GM21367 (cell line): Measurements from ENCODE around the gene S1PR3.
"Not testable (repeated sequence)": the region's sequence is repeated elsewhere in the genome, so short reads cannot be mapped to it uniquely, and the experiment has no call there.

Experiments used
- ATAC-seq: cut with Tn5 transposase; IDR thresholded peaks from one replicate; pipeline ENCODE4 v1.9.1; 2021; ENCODE audit not compliant: unreplicated experiment

S1PR3 gene

DNA sequence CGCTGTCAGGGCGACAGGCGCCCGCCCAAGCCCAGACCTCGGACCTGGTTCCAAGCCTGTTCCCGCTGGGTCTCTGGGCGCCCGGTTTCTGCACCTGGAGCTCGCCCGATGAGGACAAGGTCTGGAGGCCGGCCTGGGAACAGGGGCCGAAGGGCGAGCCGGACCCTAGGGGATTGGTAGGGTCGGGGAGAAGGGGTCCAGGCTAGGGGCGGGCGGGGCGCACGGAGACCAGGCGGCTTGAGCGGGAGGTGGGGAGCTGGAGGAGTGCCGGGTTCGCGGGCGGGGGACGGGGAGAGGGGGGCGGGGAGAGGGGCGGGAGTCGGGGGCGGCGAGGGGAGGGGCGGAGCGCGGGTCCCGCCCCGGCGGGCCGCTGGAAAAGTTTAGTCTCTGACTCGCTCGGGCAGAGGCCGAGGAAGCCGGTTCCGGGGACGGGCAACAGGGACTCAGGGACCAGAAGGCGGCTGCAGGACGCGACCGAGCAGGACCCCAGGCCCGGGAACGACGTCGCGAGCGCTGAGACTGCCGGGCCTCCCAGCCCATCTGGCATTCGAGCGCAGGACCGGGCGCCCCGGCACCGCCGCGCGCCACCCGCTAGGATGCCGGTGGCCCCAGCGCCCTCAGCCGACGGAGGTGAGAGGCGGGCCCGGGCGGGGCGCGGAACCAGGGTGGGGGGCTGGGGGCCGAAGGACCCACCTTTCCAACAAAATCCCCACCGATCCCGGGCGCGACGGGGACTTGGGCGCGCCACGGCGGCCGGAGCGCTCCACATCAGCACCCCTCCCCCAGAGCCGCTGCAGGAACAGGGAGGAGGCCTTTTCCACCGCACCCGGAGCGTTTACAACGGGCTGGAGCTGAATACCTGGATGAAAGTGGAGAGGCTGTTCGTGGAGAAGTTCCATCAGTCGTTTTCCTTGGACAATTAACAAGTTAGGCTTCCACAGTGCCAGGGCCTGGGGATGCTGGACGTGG lies at the start of gene S1PR3:
Gene S1PR3 (plus strand): TSS at position 403 of the 969 bp plus-strand sequence. CDS start 9,733 bp downstream, outside the sequence.
- no peak for ATAC-seq

DNA sequence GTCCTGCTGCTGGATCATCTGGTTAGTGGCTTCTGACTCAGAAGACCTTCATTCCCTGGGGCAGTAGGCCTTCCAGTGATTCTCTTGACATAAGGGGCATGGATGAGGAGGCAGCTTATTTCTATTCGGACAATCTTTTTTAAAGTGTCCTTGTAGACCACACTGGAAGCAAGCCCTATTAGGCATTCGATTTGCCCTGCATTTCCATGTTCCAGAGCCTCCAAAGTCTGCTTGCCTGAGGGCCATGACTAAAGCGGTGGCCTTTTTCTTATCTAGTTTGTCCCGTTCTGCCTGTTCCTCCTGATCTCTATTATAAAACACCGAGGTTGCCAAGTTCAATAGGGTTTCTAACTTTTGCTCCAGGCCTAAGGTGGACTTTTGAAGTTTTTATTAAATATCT lies 49.7 kb upstream of the S1PR3 start:
- not testable (repeated sequence) for ATAC-seq

DNA sequence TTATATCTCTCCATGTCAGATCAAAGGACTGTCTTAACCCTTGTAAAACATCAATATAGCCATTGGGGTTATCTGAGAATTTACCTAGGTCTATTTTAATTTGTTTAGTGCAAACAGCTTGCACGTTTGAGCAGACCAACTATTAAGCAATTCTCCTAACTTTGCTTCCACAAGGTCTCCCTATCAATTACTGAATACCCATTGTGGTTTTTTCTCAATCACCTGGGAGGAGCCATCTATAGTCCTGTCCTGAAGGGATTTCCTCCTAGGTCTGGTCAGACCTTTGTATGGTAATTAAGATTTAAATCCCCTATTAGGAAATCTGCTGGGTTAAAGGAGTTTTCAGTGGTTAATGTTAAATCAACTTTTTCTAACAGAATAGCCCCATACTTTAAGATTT lies 48.9 kb upstream of the S1PR3 start:
- no peak for ATAC-seq

DNA sequence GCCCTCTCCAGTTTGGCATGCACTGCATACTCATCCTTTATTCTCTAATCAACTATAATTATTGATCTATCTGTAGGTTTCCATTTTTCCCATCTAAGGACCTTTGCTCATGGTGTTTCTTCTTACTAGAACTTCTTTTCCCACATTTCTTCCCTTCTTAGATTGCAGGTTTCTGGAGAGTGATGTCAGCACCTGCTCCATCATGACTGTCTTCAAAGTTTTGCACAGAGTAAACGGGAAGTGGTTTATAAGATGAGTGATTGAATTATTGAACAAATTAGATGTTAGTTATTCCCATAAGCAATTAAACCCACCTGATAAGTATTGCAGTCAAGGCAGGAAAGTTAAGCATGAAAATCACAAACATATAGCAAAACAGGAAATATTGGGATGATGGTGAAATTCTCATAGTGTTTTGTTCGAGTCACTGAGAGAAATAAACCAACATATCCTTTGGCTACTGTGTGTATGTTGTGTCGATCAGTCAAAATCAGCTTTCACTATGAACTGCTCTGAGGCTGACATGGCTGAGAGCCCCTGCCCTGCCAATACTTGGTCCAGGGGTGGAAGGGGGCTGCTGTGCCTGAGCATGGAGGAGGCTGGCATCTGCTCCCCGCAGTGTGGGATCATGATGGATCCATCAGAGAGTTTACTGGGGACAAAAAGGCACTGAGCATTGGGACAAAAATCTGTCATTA lies 45.5 kb upstream of the S1PR3 start:
- ATAC-seq: no peak

DNA sequence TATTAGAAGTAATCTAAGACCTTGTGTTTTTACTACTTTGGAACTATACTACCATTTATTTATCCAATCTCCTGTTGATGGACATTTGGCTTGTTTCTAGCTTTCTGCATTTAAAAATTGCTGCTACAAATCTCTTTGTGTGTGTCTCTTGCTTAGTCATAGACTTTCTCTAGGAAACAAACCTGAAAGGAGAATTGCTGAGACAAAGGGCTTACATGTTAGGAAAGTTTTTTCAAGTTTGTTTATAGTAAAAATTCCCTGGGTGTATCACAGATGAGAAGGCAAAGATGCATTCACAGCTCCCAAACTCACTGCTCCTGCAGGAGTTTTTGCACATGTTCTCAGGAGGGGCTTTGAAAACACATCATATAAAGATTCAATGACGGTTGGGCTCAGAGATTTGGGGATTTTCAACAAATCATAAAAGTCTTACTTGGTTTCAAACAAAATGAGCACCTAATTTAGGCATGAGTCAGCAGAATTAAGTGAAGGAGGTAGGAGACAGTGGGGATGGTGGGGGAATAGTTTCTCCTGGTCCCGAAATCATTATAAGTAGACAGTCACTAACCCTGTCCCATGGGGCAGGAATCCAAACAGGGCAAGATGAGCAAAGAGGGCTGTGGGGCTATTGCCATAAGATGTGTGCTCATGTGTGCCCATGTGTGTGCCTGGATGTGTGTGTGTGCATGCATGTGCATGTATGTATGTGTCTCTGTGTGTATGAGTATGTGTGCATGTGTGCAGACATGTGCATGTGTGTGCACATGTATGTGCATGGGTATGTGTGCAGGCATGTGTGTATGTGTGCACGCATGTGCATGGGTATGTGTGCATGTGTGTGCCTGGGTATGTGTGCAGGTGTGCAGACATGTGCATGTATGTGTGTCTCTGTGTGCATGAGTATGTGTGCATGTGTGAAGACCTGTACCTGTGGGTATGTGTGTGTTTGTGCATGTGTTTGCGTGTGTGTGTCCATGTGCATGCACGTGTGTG lies 43.4 kb upstream of the S1PR3 start:
- ATAC-seq: no peak

DNA sequence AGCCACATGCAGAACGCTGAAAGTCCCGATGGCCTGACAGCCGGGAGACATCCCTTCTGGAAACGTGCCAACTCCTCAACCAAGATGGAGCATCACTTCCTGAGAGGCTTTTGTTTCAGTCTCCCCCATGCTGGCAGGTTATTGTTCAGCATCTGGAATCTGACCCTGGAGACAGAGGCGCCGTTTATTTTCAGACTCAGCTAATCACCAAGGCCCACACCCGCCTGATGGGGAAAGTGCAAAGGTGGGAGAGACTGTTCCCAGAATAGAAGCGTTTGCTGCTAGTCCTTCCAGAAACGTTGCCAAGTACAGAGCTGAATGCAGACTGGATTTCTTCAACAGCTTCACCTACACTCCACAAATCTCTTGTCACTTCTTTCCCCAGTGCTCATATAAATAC lies 41.8 kb upstream of the S1PR3 start:
- ATAC-seq: no peak

DNA sequence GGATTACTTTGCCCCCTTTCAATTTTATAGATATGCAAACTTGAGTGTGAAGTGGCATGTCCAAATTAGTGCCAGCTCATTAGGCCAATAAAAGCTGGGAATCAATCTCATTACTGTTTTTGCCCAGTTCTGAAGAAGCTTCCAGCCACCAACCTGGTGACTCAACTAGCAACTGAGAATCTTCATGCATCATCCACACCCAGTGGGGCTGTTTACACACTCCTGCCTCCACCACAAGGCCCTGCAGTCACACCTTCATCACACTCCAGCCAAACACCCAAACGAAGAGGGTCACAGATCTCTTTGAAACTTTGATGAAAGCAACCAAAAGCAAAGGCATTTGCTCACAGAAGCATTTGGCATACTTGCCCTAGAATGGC lies 41.3 kb upstream of the S1PR3 start:
- no peak for ATAC-seq

DNA sequence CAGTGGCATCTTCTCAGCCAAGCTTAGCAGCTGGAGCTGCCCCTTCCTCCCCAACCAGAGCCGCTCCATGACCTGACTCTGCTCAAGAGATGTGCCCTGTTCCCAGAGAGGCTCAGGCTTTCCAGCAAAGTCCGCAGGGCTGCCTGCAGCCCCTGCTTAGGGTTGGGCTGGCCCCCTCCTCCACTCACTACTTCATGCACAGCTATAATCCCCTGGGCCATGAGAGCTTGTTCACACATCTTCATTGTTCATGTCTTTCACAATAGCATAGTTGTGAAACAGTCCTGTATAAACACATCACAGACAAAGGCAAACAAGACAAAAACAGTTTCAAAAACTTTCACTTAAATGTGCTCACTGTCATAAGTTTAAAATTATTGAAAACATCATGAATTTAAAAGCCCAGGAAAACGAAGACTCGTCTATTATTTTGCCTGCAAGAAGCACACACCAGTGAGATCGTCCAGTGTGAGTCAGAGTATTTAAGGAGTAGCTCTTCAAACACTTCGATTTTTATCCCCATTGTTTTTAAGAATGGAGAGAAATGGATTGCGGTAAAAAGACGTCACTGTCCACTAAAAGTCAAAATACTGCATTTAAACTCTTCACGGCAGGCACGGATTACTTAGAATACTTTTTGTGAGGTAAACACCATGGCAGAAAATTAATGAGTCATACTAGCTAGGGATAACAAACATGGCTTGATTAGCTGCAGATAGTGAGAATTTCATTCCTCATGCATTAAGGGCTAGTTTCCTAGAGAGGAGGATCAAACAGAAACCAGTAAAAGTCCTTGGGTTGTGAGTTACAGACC lies 40.7 kb upstream of the S1PR3 start:
- no peak for ATAC-seq

DNA sequence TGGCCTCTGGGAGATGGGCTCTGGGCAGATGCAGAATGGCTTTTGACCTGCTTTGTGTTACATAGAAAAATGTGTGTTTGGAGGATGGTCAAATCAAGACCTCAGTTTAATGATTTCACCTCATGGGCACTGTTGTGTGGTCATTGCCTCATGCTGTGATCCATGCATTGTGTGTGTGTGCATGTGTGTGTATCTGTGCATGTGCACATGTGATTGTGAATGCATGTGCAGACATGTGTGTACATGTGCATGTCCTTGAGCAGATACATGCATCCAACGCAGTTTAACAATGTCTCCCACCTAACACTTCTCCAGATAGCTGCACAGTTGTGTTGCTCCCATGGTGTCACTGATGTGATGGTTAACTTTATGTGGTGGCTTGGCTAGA lies 40.1 kb upstream of the S1PR3 start:
- ATAC-seq: no peak

DNA sequence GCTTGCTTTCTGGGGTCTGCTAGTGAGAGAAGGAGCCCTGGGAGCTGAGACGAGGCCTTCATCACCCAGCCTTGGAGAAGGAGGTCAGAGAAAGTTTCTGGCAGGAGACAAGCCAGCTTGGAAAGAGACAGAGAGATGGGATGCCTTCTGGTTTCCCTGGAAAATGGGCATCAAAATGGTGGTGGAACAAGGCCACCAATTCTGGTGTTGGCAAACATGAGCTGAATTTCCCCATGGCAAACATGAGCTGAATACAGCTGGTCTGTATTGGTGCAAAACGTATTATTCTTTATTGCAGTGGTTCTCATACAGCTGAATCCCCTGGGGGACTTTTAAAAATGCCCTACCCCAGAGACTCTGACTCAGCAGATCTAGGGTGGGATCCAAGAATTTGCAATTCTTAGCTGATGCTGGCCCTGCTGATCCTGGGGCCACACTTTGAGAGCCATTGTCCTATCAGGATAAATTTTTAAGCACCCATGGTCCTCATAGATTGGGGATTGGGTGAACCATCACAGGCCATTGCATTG lies 39.1 kb upstream of the S1PR3 start:
- no peak for ATAC-seq

DNA sequence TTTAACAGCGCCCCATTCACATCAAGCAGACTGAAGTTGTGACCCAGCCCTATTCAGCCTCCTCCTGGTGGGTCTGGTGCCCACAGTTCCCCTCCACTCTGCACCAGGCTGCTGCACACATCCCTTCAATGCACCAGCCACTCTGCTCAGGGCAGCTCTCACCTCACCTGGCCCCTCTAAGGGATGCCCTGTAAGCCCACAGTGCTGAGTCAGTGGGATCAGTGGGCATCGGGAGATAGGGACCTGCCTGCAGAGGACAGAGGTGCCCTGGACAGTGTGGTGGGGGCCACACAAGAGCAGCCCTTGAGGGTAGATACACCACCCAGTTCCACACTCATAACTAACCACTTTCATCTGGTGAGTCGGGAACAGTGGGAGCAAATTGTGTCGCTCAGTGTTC lies 38.3 kb upstream of the S1PR3 start:
- ATAC-seq: no peak

DNA sequence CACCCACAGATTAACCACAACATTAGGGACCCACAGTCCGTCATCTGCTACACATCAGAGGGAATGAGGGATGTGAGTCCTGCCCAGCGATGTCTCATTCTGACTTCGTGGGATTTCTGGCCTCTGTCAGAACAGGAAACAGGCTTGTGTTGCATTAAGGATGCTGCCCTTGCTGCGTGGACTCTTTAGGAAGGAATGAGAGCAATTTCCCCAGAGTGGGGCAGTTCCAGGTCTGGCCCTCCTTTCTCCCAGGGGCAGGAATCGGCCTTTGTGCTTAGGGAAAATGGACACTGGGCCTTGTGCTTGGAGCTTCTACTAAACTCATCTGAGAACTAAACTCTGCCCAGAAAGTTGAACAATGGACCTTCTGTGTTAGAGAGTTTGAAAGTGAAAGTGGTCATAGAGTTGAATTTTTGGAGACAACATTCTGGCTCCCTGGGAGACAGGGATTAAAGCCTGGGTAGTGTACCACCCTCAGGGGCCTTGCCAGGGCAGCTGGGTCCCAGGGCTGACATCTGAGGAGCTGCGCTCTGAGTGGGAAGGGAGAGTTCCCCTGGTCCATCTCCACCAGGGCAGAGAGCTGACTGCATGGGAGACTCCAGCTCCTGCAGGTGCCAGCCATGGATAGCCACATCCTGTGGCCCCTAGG lies 37.8 kb upstream of the S1PR3 start:
- no peak for ATAC-seq

DNA sequence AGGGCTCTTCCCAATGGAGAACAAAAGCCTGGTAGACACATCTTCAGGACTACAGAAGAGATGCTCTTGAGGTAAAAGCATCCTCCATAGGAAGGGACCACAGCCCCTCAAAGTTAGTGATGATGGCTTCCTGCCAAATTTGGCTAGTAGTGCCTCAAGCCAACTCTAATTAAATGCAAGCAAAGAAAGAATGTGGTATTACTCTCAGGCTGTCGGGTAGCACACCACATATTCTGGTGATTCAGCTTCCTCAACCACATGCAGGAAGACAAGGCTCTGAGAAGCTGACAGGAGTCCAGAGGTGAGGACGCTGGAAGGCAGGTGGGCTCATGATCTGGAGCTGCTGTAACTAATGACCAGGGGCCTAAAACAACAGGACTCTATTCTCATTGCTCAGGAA lies 37.2 kb upstream of the S1PR3 start:
- no peak for ATAC-seq

DNA sequence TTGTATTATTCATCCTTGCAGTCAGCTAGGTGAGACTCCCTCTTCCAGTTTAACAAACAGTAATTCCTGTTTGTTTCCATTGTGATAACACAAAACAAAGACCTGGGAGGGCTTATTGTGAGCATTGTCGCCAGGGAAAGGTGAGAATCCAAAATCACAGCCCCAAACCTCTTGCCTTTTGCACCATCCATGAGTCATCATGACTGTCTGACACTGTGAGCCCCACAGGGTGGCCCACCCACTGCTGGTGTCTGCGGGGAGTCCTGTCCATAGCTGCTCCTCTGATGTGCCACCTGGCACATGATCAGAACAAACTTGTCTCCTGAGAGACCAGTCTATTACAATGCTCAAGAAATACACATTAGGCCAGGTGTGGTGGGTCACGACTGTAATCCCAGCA lies 33.7 kb upstream of the S1PR3 start:
- no peak for ATAC-seq

DNA sequence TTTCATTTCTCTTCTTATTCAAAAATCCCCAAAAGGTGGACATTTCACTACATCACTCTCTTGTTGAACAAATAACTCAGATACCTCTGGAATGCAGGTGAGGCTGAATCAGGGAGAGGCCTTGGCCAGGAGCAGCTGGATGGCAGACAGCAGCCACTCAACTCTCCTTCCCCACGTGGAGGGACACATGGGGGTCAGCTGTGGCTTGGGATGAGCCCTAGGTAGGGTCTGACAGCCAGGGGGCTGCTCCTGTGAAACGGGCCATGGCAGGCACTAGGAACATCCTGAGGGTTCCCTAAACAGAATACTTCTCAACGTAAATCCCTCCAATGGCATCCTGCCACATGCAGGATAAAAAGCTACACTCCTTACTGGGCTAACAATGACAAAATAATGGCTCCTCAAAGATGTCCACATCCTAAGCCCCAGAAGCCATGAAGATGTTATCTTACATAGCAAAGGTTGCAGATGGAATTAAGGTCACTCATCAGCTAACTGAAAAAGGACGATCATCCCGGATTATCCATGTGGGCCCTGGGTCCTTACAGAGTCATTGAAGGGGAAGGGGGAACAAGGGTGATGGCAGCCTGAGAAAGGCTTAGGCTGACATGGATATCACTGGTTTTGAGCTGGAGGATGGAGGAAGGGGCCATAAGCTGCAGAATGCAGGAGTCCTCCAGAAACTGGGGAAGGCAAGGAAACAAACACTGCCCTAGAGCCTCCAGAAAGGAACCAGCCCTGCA lies 31.4 kb upstream of the S1PR3 start:
- no peak for ATAC-seq

DNA sequence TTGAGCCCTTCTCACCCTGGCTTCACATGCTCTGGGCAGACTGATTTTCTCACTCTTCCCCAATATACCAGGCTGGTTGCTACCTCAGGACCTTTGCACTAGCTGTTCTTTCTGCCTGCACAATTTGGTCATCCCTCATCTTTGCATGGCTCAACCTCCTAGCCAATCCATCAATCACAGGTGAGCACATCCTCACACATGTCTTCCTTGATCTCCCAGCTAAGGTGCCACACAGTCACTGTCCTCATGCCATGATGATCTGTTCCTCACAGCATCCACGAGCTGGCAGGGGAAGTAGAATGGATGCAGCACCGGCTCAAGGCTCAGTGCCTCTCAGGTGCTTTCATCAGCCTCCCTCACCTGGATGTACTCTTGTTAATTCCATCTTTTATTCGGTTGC lies 30.6 kb upstream of the S1PR3 start:
- ATAC-seq: no peak

DNA sequence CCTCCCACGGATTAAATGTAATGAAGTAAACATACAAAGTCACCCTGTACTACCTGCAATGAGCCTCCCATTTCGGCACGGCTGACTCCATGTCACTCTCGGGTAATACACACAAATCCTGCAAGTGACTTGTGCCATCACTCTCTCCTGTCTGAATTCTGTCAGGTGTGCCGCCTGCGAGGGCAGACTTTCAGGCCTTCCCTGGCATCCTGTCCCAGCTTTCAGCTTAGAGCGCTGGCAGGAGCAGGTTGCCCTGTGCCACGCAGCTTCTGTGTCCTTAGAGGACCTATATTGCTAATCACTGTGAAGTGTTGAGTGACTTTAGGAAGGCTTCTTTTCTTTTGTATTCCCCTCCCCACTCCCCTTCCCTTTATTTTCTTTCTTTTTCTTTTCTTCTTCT lies 25.8 kb upstream of the S1PR3 start:
- no peak for ATAC-seq

DNA sequence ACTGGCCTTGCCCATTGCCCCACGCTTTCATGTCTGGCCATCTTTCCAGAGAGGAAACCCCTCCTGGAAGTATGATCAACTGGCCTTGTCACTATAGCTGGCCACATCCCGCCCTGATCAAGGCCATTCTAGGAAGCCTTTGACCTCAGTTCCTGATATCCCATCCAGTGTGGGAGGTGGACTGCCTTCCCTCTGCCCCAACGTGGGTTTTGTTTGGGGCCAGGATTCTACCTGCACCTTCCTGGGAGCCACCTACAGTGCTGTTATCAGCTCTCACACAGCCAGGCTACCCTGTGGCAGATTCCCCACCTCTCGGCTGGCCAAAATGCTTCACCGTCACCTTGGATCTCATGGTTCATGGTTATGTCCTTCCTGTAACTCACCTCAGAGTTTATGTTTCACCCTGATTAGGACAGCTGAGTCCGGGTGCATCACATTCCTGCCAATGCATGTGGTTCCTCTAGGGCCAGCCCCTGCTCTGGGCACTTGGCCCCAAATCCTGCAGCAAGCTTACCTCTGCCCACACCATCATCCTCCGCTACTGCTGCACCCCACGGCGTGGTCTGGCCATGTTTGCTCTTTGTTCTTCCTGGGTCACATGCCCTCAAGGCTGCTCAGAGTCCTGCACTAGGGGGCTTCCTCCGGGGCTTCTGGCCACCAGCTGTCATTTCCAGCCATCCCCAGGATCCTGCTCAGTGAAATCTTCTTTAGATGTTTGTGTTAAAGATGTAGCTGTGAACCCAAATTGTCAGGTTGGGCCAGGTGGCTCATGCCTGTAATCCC lies 24.2 kb upstream of the S1PR3 start:
- no peak for ATAC-seq
